Skeletal muscle tissue (tissue), 4 donors: ENCODE results near the gene SIRT3. TPM values are rescaled to one million over a fixed set of nuclear protein-coding genes. Genes with fewer than 3 reads are reported as not detected.
"Not testable (repeated sequence)": the region's sequence is repeated elsewhere in the genome, so short reads cannot be mapped to it uniquely, and the experiment has no call there.

ENCODE experiments used
- H3K27ac ChIP-seq: one replicate; pipeline ENCODE4 v1.7.0; 2013; ENCODE audit warnings: mild to moderate bottlenecking, low read depth, low read length, inconsistent platforms
- H3K27me3 ChIP-seq, 3 donors: one replicate each; pipeline ENCODE4 v1.7.0; 2013; ENCODE audit warnings: low read length in 3 of 3; ENCODE audit not compliant: control insufficient read depth in 3 of 3, insufficient read depth in 3 of 3
- H3K36me3 ChIP-seq, 3 donors: one replicate each; pipeline ENCODE4 v1.7.0; 2013; ENCODE audit warnings: low read length in 3 of 3; ENCODE audit not compliant: control insufficient read depth in 3 of 3, insufficient read depth in 3 of 3
- H3K4me1 ChIP-seq, 3 donors: one replicate each; pipeline ENCODE4 v1.7.0; 2013; ENCODE audit warnings: low read length in 3 of 3, mild to moderate bottlenecking in 3 of 3; ENCODE audit not compliant: control insufficient read depth in 3 of 3, insufficient read depth in 3 of 3
- H3K4me3 ChIP-seq, 3 donors: one replicate each; pipeline ENCODE4 v1.7.0; 2013; ENCODE audit warnings: low read length in 3 of 3
- H3K9ac ChIP-seq, 3 donors: one replicate each; pipeline ENCODE4 v1.7.0; 2013; ENCODE audit warnings: low read length in 3 of 3, mild to moderate bottlenecking in 3 of 3, moderate library complexity in 2 of 3, low read depth in 1 of 3
- H3K9me3 ChIP-seq, 3 donors: one replicate each; pipeline ENCODE4 v1.7.0; 2013; ENCODE audit warnings: low read length in 3 of 3; ENCODE audit not compliant: control insufficient read depth in 3 of 3
- total RNA-seq: library from RNA; depleted of rRNA; stranded (reverse); fragments of >200 nt; gene quantifications from one replicate; pipeline ENCODE4 v1.2.3, GENCODE V29; 2014
- donor health status: Osteomylitis.

SIRT3 gene
- total RNA-seq, 1 donor from 2014 or later: 14.6 TPM

- H3K4me3 ChIP-seq: no peak overlapping the region
- no peak overlapping the region for H3K27ac ChIP-seq
Measured at GRCh38 chr11:270451-271318, 34.5 kb upstream of the SIRT3 start.

GRCh38 chr11:269146-269890 is 33.2 kb upstream of the SIRT3 start:
- H3K27me3 ChIP-seq: peaks cover 11 to 40% (median 17%) of the 10 kb centered on the region in 3 donors
- no peak overlapping the region for H3K9ac ChIP-seq
- H3K4me3 ChIP-seq: peak overlapping the region in 2 of 3 donors; percentile 8 to 19
- peak overlapping the region; percentile 33 for H3K27ac ChIP-seq
- H3K4me1 ChIP-seq: peaks cover 0 to 6% (median 0%) of the 10 kb centered on the region in 3 donors
- H3K9me3 ChIP-seq: no peaks in the 10 kb centered on the region
- no peaks in the 10 kb centered on the region for H3K36me3 ChIP-seq

More at GRCh38 chr11:270451-271318, 34.5 kb upstream of the SIRT3 start:
- H3K36me3 ChIP-seq: no peaks in the 10 kb centered on the region
- H3K9me3 ChIP-seq: no peaks in the 10 kb centered on the region
- H3K4me1 ChIP-seq: peaks cover 0 to 6% (median 0%) of the 10 kb centered on the region in 3 donors
- H3K27me3 ChIP-seq: peaks cover 11 to 40% (median 17%) of the 10 kb centered on the region in 3 donors
- H3K9ac ChIP-seq: no peak overlapping the region

- not testable (repeated sequence) for H3K9ac ChIP-seq, H3K36me3 ChIP-seq, H3K9me3 ChIP-seq, H3K4me1 ChIP-seq
- H3K4me3 ChIP-seq: peak overlapping the region in 2 of 3 donors; percentile 8 to 19
- H3K27ac ChIP-seq: peak overlapping the region; percentile 58
- peaks cover 11 to 40% (median 17%) of the 10 kb centered on the region in 3 donors for H3K27me3 ChIP-seq
Measured at GRCh38 chr11:268716-269145, 32.6 kb upstream of the SIRT3 start.

GRCh38 chr11:267491-267994 is 31.4 kb upstream of the SIRT3 start:
- peak overlapping the region in 1 of 3 donors; percentile 25 for H3K9ac ChIP-seq
- H3K4me3 ChIP-seq: peak overlapping the region in 1 of 3 donors; percentile 45
- H3K9me3 ChIP-seq: no peaks in the 10 kb centered on the region
- H3K27me3 ChIP-seq: peaks cover 11 to 34% (median 17%) of the 10 kb centered on the region in 3 donors
- H3K36me3 ChIP-seq: no peaks in the 10 kb centered on the region
- peaks cover 0 to 6% (median 0%) of the 10 kb centered on the region in 3 donors for H3K4me1 ChIP-seq
- peak overlapping the region; percentile 58 for H3K27ac ChIP-seq

GRCh38 chr11:266676-267439 is 30.7 kb upstream of the SIRT3 start:
- H3K9ac ChIP-seq: no peak overlapping the region
- H3K4me1 ChIP-seq: peaks cover 0 to 6% (median 0%) of the 10 kb centered on the region in 3 donors
- no peak overlapping the region for H3K27ac ChIP-seq

GRCh38 chr11:261624-262023 is 25.5 kb upstream of the SIRT3 start:
- peaks cover 0 to 10% (median 0%) of the 10 kb centered on the region in 3 donors for H3K27me3 ChIP-seq
- H3K4me3 ChIP-seq: no peak overlapping the region
- no peak overlapping the region for H3K9ac ChIP-seq
- H3K4me1 ChIP-seq: no peaks in the 10 kb centered on the region
- H3K9me3 ChIP-seq: no peaks in the 10 kb centered on the region
- no peaks in the 10 kb centered on the region for H3K36me3 ChIP-seq
- no peak overlapping the region for H3K27ac ChIP-seq

More at GRCh38 chr11:266676-267439, 30.7 kb upstream of the SIRT3 start:
- Histone ChIP-seq H3K27me3 (peaks cover 9 to 27% (median 13%) of the 10 kb centered on the region in 3 donors), H3K4me3 (no peak overlapping the region), H3K36me3 (no peaks in the 10 kb centered on the region), H3K9me3 (no peaks in the 10 kb centered on the region)

- no peaks in the 10 kb centered on the region for H3K4me1 ChIP-seq
- H3K27ac ChIP-seq: no peak overlapping the region
- no peak overlapping the region for H3K4me3 ChIP-seq
- no peak overlapping the region for H3K9ac ChIP-seq
- no peaks in the 10 kb centered on the region for H3K9me3 ChIP-seq
- no peaks in the 10 kb centered on the region for H3K36me3 ChIP-seq
- peaks cover 0 to 10% (median 0%) of the 10 kb centered on the region in 3 donors for H3K27me3 ChIP-seq
Measured at GRCh38 chr11:259413-259812, 23.3 kb upstream of the SIRT3 start.

- no peak overlapping the region for H3K9ac ChIP-seq
- no peak overlapping the region for H3K27ac ChIP-seq
- H3K9me3 ChIP-seq: no peaks in the 10 kb centered on the region
- peaks cover 0 to 10% (median 0%) of the 10 kb centered on the region in 3 donors for H3K27me3 ChIP-seq
- no peaks in the 10 kb centered on the region for H3K4me1 ChIP-seq
- H3K4me3 ChIP-seq: no peak overlapping the region
- peaks cover 5 to 9% (median 5%) of the 10 kb centered on the region in 3 donors for H3K36me3 ChIP-seq
Measured at GRCh38 chr11:257766-258493, 21.8 kb upstream of the SIRT3 start.
